ENCODE results near the gene UBE2D1.

Gene UBE2D1

GRCh38 chr10:58341422-58341821 is 6.6 kb downstream of the UBE2D1 start:
- DNase-seq (ENCODE audit: low read depth in 2 of 2) = no peak

- DNase-seq (ENCODE audit: low read depth in 2 of 2) = no peak
These were observed 7.1 kb downstream of the UBE2D1 start for GRCh38 chr10:58341947-58342346.

GRCh38 chr10:58347967-58348366 is 13.2 kb downstream of the UBE2D1 start:
- no peak for DNase-seq (ENCODE audit: low read depth in 2 of 2)

- no peak for DNase-seq (ENCODE audit: low read depth in 2 of 2)
These were observed 13.8 kb downstream of the UBE2D1 start for GRCh38 chr10:58348571-58349033.

GRCh38 chr10:58350023-58350422 is 15.2 kb downstream of the UBE2D1 start:
- no peak for DNase-seq (ENCODE audit: low read depth in 2 of 2)

- DNase-seq (ENCODE audit: low read depth in 2 of 2) = no peak
These were observed 16.0 kb downstream of the UBE2D1 start for GRCh38 chr10:58350619-58351323.

- DNase-seq (ENCODE audit: low read depth in 2 of 2) = no peak
These were observed 17.1 kb downstream of the UBE2D1 start for GRCh38 chr10:58351616-58352578.

- no peak for DNase-seq (ENCODE audit: low read depth in 2 of 2)
These were observed 18.3 kb downstream of the UBE2D1 start for GRCh38 chr10:58352956-58353610.

GRCh38 chr10:58356756-58357155 is 21.9 kb downstream of the UBE2D1 start:
- DNase-seq (ENCODE audit: low read depth in 2 of 2) = no peak

- no peak for DNase-seq (ENCODE audit: low read depth in 2 of 2)
These were observed 23.6 kb downstream of the UBE2D1 start for GRCh38 chr10:58358314-58358933.

- DNase-seq (ENCODE audit: low read depth in 2 of 2) = no peak
These were observed 24.1 kb downstream of the UBE2D1 start for GRCh38 chr10:58358947-58359346.

- DNase-seq (ENCODE audit: low read depth in 2 of 2) = no peak
These were observed 24.7 kb downstream of the UBE2D1 start for GRCh38 chr10:58359541-58359940.

- DNase-seq (ENCODE audit: low read depth in 2 of 2) = no peak
These were observed 25.7 kb downstream of the UBE2D1 start for GRCh38 chr10:58360412-58361004.

- no peak for DNase-seq (ENCODE audit: low read depth in 2 of 2)
These were observed 26.5 kb downstream of the UBE2D1 start for GRCh38 chr10:58361353-58361752.

GRCh38 chr10:58362027-58362789 is 27.4 kb downstream of the UBE2D1 start:
- DNase-seq (ENCODE audit: low read depth in 2 of 2) = no peak

GRCh38 chr10:58367069-58367468 is 32.3 kb downstream of the UBE2D1 start:
- no peak for DNase-seq (ENCODE audit: low read depth in 2 of 2)

GRCh38 chr10:58371473-58371872 is 36.7 kb downstream of the UBE2D1 start:
- DNase-seq (ENCODE audit: low read depth in 2 of 2) = no peak

- no peak for DNase-seq (ENCODE audit: low read depth in 2 of 2)
These were observed 38.0 kb downstream of the UBE2D1 start for GRCh38 chr10:58372607-58373441.

GRCh38 chr10:58373442-58373827 is 38.6 kb downstream of the UBE2D1 start:
- DNase-seq (ENCODE audit: low read depth in 2 of 2) = no peak

GRCh38 chr10:58382489-58382995 is 47.7 kb downstream of the UBE2D1 start:
- DNase-seq (ENCODE audit: low read depth in 2 of 2) = no peak

Measured in stimulated activated CD4-positive, alpha-beta T cell treated with anti-CD3 and anti-CD28 coated beads, Interleukin-4, amount 100 ng/mL, for 48 hours (primary cell).